GM19468 (cell line): ENCODE data around the gene LGALS16.
"Not testable (repeated sequence)": the region's sequence is repeated elsewhere in the genome, so short reads cannot be mapped to it uniquely, and the experiment has no call there.

Experiments used
- ATAC-seq: cut with Tn5 transposase; IDR thresholded peaks from one replicate; pipeline ENCODE4 v1.9.1; 2021; ENCODE audit warnings: mild to moderate bottlenecking, moderate library complexity, moderate number of reproducible peaks; ENCODE audit not compliant: unreplicated experiment; ENCODE audit errors: extremely low read depth

LGALS16 gene

DNA sequence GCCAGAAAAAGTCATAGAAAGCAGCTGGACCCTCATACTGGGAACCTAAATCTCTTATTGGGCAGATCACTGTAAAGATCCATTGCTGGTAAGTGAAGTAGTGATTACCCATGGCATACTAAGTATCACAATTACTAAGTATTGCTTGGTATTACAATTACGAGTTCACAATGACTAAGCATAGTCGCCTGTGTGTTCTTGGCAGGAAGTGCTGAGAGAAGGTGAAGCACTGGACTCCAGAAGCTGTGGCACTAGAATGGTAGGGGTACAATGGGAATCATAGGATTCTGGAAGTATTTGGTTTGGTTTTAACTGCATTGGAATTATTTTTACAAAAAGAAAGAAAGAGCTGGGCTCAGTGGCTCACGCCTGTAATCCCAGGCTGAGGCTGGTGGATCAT is 20.3 kb downstream of the LGALS16 start:
- no peak for ATAC-seq

GRCh38 chr19:39677961-39678889 is 22.5 kb downstream of the LGALS16 start:
- no peak for ATAC-seq

DNA sequence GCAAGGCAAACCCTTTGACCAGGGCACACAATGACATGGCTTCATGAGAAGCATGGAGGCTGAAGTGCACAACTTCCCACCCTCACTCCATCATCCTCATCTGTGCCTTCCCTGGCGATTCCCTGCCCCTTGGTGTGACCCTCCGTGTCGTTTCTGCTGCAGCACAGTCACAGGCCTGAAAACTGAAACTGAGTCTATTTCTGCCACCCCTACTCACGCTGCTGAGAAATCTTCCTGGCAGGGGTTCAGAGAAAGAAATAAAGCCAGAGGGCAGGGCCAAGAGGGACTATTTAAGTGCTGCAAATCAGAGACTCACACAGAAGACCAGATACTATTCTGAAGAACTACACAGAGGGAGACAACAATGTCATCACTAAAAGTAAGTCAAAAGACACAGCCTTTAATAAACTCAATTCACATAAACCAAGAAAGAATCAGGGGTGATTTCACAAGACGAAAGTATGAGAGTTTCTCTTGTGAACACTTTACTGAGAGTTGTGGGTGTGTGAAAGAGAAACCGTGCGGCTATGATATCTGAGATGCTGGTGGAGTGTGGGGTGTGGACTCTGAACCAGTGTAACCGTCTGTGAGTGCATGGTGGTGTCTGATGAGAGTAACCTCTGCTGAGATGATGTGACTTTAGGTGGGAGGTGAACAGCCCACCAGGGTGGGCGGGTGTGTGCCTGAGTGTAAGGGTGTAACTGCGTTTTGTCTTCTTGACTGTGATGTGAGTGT is 23.5 kb downstream of the LGALS16 start:
- ATAC-seq, result no peak

- ATAC-seq, result no peak
Observed at GRCh38 chr19:39679791-39680168, 24.1 kb downstream of the LGALS16 start.

DNA sequence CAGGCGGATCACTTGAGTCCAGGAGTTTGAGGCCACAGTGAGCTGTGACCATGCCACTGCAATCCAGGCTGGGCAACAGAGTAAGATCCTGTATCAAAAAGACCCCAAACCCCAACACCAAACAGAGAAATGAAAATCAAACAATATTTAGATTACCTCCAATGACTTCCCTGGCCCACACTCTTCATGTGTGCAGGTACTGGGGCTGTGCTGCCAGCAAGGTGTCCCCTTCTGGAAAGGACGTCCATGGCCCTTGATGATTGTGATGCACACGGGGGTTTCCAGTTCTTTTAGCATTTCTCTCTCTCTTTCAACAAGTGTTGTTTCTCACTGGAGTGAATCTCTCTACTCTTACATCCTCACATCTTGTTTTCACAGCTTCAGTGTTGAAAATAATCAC is 24.9 kb downstream of the LGALS16 start:
- ATAC-seq, result no peak

DNA sequence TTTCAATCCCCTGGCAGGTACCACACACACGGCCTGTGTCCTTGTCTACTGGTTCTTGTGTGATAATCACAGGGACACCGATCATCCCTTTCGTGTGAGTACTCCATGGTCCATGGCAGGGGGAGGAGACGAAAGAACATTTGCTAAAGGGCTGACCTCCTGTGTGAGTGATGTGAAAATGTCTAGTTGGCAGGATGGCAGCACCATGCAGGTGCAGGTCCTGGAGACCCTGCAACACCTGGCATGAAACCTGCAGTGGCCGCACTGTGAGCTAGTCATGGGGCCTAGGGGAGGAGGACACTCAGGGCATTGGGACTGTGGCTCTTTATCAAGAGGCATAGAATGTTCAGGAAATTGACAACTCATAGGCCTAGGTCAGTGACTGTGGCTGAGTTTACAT is 25.7 kb downstream of the LGALS16 start:
- ATAC-seq, result no peak

DNA sequence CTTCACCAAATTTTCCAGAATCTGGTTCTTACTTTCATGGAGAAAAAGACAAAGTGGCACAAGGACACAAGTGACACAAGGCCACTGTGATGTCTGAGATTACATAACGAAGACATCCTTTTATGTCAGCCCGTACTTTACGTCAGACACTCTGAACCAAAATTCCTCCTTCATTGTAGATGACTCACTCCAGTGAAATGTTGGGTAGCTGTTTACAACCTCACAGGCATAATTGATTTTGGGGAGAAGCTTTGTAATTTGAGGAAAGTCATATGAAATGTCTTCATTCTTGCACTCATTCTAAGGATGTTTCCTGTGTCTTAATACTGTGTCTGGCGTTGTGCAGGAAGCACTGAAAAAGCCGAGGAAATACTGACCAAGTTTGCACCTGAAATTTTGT is 28.6 kb downstream of the LGALS16 start:
- no peak for ATAC-seq

DNA sequence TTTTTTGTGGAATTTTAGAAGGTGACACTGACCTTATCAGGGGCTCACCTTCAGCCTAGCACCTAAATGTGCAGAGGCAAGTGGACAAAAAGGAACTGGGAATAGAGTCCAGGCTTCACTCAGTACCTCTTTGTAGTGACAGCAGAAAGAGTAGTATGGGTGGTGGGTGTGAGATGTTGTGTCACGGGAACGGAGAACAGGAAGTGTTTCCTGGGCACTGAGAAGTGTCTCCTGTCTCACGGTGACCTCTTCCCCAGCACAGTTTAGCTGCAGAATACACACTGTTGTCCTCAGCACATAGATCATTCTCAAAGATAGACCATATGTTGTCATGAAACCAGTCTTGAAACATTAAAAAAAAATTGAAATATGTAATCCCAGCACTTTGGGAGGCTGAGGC is 31.0 kb downstream of the LGALS16 start:
- ATAC-seq, result no peak

DNA sequence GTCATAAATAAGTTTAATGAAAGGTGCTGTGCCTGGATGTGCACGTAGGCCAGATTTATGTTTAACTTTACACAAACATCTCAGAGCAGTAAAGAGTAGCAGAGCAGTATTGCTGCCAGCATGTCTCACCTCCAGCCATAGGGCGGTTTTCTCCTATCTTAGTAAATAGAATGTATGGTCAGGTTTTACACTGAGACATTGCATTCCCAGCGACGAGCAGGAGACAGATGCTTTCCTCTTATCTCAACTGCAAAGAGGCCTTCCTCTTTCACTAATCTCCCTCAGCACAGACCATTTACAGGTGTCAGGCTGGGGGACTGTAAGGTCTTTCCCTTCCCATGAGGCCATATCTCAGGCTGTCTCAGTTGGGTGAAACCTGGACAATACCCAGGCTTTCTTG is 32.9 kb downstream of the LGALS16 start:
- not testable (repeated sequence) for ATAC-seq

- ATAC-seq, result no peak
Observed at GRCh38 chr19:39692166-39692565, 36.5 kb downstream of the LGALS16 start.

DNA sequence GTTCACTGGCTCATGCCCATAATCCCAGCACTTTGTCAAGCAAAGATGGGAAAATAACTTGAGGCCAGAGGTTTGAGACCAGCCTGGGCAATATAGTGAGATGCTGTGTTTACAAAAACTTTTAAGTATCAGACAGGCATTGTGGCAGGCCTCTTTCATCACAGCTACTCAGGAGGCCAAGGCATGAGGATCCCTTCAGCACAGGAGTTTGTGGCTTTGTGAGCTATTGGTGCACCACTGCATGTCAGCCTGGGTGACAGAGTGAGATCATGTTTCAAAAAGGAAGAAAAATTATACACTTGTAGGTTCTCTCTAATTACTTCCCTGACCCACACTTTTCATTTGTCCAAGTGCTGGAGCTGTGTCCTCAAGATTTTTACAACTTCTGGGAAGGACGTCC is 37.1 kb downstream of the LGALS16 start:
- ATAC-seq, result no peak

DNA sequence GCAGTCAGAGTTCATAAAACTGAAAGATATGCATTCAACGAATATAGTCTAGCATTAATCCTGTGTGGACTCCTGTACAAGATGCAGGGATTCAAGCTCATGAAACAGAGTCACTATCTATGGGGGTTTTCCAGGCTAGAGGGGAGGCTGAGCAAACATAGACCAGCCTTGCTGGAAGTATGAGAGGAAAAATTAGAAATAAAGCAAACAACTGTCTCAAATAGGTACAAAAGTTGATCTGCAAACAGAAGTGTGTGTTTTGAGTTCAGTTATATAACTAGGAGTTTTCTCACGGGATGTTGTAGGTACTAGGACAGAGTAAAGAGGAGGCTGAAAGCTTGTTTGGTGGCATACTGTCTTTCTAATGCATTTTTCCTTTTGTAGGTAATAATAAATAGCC is 40.0 kb downstream of the LGALS16 start:
- ATAC-seq, result no peak

GRCh38 chr19:39696387-39696786 is 40.7 kb downstream of the LGALS16 start:
- ATAC-seq, result no peak

DNA sequence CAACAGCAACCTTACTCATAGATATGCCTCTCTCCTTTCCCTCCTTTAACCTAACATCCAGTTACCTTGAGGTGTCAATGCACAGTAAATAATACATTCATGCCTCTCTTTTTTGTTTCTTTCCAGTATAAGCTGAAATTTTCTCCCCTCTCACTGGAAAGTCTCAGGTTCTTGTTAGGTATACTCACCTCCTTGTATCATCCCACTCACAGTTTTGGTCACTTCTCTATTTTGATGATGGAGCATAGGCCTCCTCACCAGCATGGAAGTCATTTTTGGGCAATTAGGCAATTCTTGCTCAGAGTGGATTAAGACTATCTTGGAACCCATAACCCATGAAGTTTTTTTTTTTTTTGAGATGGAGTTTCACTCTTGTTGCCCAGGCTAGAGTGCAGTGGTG is 42.8 kb downstream of the LGALS16 start:
- no peak for ATAC-seq

- ATAC-seq, result peak; percentile 65
Observed at GRCh38 chr19:39701291-39701690, 45.6 kb downstream of the LGALS16 start.

DNA sequence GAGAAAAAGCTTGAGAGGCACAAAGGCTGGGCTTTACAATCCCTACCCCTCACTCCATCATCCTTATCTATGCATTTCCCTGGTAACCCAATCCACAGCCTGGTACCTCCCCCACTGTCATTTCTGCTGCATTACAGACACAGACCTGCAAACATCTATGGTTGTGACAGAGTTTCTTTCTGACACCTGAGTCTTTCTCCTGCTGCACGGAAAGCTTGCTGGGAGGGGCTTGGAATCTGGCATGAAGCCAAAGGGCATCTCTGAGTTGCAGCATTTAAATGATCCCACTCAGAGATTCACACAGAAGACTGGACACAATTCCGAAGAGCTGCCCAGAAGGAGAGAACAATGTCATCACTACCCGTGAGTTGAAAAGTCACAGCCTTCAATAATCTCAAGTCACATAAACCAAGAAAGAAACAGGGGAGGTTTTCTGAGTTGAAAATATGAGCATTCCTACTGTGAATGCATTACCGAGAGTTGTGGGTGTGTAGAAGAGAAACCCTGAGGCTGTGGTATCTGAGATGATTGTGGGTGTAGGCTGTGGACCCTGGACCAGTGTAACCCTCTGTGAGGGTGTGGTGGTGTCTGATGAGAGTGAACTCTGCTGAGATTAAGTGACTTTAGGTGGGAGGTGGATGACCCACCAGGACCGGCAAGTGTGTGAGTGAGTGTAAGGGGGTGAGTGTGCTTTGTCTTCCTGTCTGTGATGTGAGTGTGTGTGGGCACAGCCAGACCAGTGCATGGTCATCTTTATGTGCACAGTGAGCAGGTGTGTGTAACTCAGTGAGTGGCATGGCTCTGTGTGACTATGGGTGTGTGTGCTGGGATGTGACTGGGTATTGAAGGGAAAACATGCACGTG is 48.7 kb downstream of the LGALS16 start, which contains the start of gene LGALS14:
Gene LGALS14, plus strand, starts transcription at position 301 of the 864 bp plus-strand sequence. Its CDS starts 48 bp downstream, at position 349.
- ATAC-seq, result no peak

DNA sequence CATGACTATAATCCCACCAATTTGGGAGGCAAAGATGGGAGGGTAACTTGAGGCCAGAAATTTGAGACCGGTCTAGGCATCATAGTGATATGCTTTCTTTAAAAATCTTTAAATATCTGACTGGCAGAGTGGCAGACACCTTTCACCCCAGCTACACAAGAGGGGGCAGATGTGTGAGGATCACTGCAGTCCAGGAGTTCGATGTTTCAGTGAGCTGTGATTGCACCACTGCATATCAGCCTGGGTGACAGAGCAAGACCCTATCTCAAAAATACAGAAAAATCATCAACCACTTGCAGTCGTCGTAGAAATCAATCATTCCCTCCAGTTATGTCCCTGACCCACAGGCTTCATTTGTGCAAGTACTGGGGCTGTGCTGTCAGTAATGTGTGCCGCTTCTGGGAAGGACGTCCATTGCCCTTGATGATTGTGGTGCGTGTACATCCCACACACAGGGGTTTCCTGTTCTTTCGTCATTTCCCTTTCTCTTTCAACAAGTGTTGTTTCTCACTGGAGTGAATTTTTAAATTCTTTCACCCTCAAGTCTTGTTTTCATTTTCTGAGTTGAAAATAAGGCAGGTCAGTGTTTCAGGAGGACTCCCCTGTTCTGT is 50.0 kb downstream of the LGALS16 start:
- no peak for ATAC-seq

GRCh38 chr19:39708594-39708993 is 52.9 kb downstream of the LGALS16 start:
- ATAC-seq, result no peak

DNA sequence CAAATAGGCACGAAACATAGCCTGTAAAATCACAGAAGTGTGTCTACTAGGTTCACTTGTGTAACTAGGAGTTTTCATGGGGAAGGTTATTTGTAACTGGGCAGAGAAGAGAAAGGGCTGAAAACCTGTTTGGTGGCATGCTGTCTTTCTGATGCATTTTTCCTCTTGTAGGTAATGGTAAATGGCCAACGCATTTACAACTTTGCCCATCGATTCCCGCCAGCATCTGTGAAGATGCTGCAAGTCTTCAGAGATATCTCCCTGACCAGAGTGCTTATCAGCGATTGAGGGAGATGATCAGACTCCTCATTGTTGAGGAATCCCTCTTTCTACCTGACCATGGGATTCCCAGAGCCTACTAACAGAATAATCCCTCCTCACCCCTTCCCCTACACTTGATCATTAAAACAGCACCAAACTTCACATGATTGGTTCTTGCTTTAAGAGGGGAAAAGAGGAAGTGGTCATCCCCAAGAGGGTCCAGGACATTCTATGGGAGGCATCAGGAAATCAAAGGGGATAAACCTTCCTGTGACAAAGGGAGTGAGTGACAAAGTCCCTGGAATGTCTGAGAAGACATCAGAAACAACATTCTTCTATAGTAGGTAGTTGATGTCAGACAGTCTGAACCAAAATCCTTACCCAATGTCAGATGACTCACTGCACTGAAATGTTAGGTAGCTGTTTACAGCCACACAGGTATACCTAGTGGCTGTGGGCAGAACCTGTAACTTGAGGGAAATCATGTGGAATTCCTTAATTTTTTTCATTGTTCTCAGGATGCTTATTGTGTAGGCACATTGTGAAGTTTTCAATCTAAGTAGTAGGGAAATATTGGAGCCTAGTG is 53.5 kb downstream of the LGALS16 start:
- no peak for ATAC-seq
